ENCODE results near the gene ZNF185.

DNA sequence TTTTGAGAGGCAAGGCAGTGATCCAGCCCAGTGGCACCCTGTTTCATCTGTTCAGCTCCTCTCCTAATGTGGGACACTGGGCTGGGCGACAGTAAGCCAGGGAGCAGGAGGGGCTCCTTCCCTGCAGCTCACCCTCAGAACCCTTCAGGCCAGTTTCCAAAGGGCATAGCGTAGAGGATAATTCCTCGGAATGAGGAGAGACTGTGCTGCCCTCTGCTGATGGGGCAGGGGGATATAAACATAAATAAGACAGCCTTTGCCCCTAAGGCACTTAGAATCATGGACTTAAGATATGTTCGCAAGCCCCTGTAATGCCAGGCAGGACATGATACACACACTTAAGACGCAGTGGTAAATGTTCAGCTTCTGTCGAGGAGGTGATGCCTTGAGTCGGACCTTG, 27.9 kb upstream of the ZNF185 start:
- TF ChIP-seq, protein P1, sequence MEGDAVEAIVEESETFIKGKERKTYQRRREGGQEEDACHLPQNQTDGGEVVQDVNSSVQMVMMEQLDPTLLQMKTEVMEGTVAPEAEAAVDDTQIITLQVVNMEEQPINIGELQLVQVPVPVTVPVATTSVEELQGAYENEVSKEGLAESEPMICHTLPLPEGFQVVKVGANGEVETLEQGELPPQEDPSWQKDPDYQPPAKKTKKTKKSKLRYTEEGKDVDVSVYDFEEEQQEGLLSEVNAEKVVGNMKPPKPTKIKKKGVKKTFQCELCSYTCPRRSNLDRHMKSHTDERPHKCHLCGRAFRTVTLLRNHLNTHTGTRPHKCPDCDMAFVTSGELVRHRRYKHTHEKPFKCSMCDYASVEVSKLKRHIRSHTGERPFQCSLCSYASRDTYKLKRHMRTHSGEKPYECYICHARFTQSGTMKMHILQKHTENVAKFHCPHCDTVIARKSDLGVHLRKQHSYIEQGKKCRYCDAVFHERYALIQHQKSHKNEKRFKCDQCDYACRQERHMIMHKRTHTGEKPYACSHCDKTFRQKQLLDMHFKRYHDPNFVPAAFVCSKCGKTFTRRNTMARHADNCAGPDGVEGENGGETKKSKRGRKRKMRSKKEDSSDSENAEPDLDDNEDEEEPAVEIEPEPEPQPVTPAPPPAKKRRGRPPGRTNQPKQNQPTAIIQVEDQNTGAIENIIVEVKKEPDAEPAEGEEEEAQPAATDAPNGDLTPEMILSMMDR (IDR thresholded peaks at IDR 0.05; ENCODE audit: poor library complexity, severe bottlenecking) = no peak
- TF ChIP-seq RAD21 (conservative IDR thresholded peaks at IDR 0.05) (no peak), EZH2 (IDR thresholded peaks at IDR 0.05; ENCODE audit: borderline replicate concordance, insufficient read depth, low read length, poor library complexity, severe bottlenecking) (no peak)
